ENCODE measurements around the gene SERPINI1. TPM values are rescaled to one million over a fixed set of nuclear protein-coding genes. Genes with fewer than 3 reads are reported as not detected.

Gene SERPINI1
- total RNA-seq, 1 experiment from 2014 or later, result 6.0 TPM

DNA sequence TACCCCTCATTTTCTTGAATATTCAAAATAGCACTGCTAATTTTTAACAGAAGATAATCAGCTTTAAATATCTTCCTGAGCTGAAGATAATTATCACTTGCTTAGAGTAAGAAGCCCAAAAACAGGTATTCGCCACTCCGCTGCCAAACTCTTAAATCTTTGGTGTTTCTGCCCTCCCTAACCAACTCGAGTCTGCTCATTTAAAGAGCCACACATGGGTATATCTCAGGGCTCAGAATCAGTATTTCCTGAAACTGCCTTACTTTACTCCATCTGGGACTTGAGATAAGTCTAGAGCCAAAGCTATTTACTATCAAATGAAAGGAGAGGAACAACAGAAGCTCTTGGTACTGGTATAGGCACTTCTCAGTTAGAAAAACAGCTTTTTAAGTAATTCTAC is 11.6 kb upstream of the SERPINI1 start:
- H3K23me2 ChIP-seq (ENCODE audit: insufficient read length, low read depth, low read length, poor library complexity, severe bottlenecking), result no peaks in the 10 kb centered on the region
- no peak overlapping the region for H4K5ac ChIP-seq (ENCODE audit: insufficient read length, low read depth, low read length)
- no peak overlapping the region for H2AK5ac ChIP-seq (ENCODE audit: insufficient read length, low read length)
- H2BK20ac ChIP-seq (ENCODE audit: low read depth, low read length, poor library complexity, severe bottlenecking), result no peak overlapping the region
- TF ChIP-seq, protein P1, sequence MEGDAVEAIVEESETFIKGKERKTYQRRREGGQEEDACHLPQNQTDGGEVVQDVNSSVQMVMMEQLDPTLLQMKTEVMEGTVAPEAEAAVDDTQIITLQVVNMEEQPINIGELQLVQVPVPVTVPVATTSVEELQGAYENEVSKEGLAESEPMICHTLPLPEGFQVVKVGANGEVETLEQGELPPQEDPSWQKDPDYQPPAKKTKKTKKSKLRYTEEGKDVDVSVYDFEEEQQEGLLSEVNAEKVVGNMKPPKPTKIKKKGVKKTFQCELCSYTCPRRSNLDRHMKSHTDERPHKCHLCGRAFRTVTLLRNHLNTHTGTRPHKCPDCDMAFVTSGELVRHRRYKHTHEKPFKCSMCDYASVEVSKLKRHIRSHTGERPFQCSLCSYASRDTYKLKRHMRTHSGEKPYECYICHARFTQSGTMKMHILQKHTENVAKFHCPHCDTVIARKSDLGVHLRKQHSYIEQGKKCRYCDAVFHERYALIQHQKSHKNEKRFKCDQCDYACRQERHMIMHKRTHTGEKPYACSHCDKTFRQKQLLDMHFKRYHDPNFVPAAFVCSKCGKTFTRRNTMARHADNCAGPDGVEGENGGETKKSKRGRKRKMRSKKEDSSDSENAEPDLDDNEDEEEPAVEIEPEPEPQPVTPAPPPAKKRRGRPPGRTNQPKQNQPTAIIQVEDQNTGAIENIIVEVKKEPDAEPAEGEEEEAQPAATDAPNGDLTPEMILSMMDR (conservative IDR thresholded peaks at IDR 0.05), result no peak
- H3K14ac ChIP-seq (ENCODE audit: insufficient read depth, low read length), result no peak overlapping the region
- no peak overlapping the region for H4K91ac ChIP-seq (ENCODE audit: insufficient read length, low read depth, low read length)
- Mint-ChIP-seq H3K4me1 (peaks cover 52 to 60% of the 10 kb centered on the region in 2 experiments), H3K27ac (peak overlapping the region in 1 of 3 experiments; percentile 78; a peak in 2 of 7 replicates), H3K9me3 (peaks cover 5 to 8% of the 10 kb centered on the region in 2 experiments; a peak in 4 of 5 replicates), H3K36me3 (ENCODE audit: insufficient read depth in 1 of 3, low read depth in 3 of 3) (peaks cover 14 to 37% (median 30%) of the 10 kb centered on the region in 3 experiments), H3K27me3 (ENCODE audit: low read depth) (no peaks in the 10 kb centered on the region), H3K4me3 (no peak overlapping the region)
- DNase-seq, result no peak
- H3K23ac ChIP-seq (ENCODE audit: insufficient read length, low read depth, low read length), result no peak overlapping the region
- WGBS (ENCODE audit: extremely low coverage, insufficient read length, low lambda C conversion rate), result no CpG with 5 or more reads among the region's 3 CpGs
- peaks cover 29% of the 10 kb centered on the region; the same call in 1 of the 2 replicates for H3K79me2 ChIP-seq (ENCODE audit: insufficient read depth, low read length)
- no peak overlapping the region for H2BK120ac ChIP-seq (ENCODE audit: low read depth, low read length, poor library complexity, severe bottlenecking)
- no peak overlapping the region for H3K4me2 ChIP-seq (ENCODE audit: insufficient read depth, insufficient read length, low read length)
- peaks cover 3% of the 10 kb centered on the region for H3K79me1 ChIP-seq (ENCODE audit: insufficient read depth, low read depth, low read length, poor library complexity, severe bottlenecking)
- H3K27me3 ChIP-seq (ENCODE audit: insufficient read depth, low read length), result no peaks in the 10 kb centered on the region
- H2BK12ac ChIP-seq (ENCODE audit: insufficient read length, low read depth, low read length), result no peak overlapping the region
- H3K9ac ChIP-seq (ENCODE audit: extremely low read depth, insufficient read length, low read length), result no peak overlapping the region
- no peak overlapping the region for H3K56ac ChIP-seq (ENCODE audit: insufficient read length, low read depth, low read length)
- H3K4me1 ChIP-seq (ENCODE audit: insufficient read depth, low read length), result no peaks in the 10 kb centered on the region; the same call in 1 of the 2 replicates
- H3K18ac ChIP-seq (ENCODE audit: insufficient read length, low read depth, low read length), result no peak overlapping the region
- H2BK5ac ChIP-seq (ENCODE audit: insufficient read length, low read length), result no peak overlapping the region
- H2AFZ ChIP-seq (ENCODE audit: low read length), result no peak overlapping the region
- no peak overlapping the region for H3K27ac ChIP-seq (ENCODE audit: insufficient read length, low read depth, low read length)
- H4K8ac ChIP-seq (replicated peaks; ENCODE audit: insufficient read length, low read depth, low read length), result no peak overlapping the region
- H4K20me1 ChIP-seq (ENCODE audit: control insufficient read depth, insufficient read depth, insufficient read length), result no peaks in the 10 kb centered on the region
- no peak overlapping the region for H2BK15ac ChIP-seq (ENCODE audit: low read depth, low read length)
- H3K4ac ChIP-seq (ENCODE audit: low read depth, low read length), result no peak overlapping the region
- no peak overlapping the region for H3T11ph ChIP-seq (ENCODE audit: low read length)
- no peaks in the 10 kb centered on the region for H3K9me3 ChIP-seq (ENCODE audit: control insufficient read depth, low read depth, low read length)

All from H9 (cell line).